Dermis microvascular lymphatic vessel endothelial cell (primary cell): ENCODE measurements around the gene TBXAS1. TPM values are rescaled to one million over a fixed set of nuclear protein-coding genes. Genes with fewer than 3 reads are reported as not detected.

Experiments
- DNase-seq, 2 donors: peaks; one replicate each; pipeline versions ENCODE4 v3.0.0 to v3.0.0-alpha.2; 2010; ENCODE audit warnings: low read depth in 2 of 2
- total RNA-seq: library from RNA; depleted of rRNA; stranded (reverse); fragments of >200 nt; gene quantifications from 2 replicates; pipeline ENCODE4 v1.2.1, GENCODE V29; 2014

Gene TBXAS1
- total RNA-seq, 1 donor from 2014 or later = 0.64 TPM

DNA sequence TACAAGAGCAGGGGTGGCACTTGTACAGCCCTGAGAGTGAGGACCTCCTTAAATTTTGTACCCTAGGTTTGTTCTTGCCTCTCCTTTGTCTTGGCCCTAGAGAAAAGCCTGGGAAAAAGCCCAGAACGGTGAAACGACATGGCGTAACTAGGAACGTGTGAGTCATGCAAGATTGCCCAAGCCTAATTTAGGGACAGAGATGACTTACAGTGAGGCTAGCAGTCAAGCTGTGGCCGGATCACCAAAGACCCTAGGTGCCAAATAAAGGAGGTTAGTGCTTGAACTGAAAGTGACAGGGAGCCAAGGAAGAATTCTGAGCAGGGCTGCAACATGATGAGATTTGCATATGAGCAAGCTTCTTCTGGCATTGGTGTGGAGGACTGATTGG is 25.1 kb downstream of the TBXAS1 start:
- peak in 1 of 2 donors; percentile 18 for DNase-seq

DNA sequence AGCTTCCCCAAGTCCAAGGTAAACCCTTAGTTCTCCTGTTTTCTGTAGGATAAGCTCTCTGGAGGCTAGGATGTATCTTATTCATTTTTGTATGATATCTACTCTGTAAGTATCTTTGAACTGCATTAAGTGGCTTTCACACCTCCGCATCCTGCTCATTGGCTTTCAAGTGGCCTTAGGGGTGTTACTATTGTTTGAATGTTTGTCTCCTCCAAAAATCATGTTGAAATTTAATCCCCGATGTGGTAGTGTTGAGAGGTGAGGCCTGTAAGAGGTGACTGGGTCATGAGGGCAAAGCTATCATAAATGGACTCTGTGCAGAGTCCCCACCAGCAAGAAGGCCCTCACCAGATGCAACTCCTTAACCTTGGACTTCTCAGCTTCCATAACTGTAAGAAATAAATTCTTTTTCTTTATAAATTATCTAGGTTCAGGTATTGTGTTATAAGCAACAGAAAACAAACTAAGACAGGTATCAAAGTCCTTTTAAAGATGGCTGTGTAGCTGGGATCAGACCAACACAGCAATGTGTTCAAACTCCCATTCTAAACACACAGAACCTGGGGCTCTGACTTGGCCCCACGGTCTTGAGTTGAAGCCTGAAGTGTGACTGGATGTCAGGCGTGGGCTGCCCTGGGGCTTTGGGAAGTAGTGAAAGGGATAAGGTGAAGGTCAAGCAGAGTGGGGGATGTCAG is 25.9 kb downstream of the TBXAS1 start:
- no peak for DNase-seq

DNA sequence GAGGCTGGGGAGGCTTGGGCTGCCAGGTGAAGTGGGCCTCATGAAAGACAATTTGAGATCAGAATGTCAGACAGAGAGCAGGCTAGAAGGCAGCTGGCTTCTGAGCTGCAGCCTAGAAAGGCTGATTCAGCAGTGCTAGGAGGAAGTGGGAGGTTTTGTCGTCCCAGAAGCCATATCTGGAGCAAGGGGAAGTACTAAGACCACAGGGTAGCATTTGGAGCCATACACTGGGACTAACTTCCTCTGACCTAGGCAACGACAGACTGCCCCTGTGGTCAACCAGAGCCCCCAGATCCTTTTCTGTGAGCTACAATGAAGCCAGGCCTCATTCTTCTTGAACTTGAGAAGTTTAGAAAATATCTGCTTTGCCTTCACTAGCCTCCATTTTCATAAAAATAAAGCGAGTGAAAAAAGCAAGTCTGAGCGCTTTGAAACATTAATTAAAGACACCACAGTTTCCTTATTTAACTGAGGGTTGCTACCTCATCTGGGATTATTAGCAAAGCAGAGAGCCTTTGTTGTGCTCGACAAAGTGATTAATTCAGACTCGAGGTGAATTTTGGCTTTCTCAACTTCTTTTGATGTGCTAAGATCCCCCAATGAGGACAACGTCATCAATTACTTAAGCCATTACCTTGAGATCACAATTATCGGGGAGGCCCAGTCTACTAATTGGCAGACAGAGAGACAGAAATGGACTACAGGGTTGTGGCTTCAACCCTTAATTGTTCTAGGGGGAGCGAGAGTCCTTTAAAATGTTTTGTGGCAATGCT is 26.6 kb downstream of the TBXAS1 start:
- no peak for DNase-seq

DNA sequence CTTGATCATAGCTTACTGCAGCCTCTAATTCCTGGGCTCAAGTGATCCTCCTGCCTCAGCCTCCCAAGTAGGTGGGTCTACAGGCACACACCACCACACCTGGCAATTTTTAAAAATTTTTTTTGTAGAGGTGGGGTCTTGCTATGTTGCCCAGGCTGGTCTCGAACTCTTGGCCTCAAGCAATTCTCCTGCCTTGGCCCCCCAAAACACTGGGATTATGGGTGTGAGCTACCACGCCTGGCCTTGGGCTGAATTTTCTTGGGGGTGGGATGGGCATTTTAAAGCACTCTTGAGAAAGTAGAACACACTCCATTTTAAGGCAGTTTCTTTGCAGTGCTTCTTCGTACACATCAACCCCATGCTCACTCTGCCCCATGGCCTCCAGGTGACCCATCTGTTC is 28.7 kb downstream of the TBXAS1 start:
- no peak for DNase-seq

GRCh38 chr7:139860090-139860775 is 31.2 kb downstream of the TBXAS1 start:
- no peak for DNase-seq

DNA sequence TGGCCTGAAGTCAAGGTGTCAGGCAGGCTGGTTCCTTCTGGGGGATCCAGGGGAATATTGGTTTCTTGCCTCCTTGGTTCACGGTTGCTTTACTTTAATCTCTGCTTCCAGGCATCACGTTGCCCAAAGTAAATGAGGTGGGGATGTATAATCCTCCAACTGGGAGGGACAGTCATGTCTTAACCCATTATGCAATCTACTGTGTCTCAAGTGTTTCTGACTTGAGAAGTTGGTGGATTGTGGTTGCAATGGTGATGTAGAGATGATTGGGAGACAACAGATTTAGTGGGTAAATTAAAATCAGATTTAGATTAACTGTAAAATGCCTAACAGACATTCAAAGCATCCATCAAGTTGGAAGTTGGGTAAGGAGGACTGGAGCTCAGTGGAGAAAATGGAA is 32.7 kb downstream of the TBXAS1 start:
- no peak for DNase-seq

- no peak for DNase-seq
These were observed 37.2 kb downstream of the TBXAS1 start for GRCh38 chr7:139866047-139866837.

DNA sequence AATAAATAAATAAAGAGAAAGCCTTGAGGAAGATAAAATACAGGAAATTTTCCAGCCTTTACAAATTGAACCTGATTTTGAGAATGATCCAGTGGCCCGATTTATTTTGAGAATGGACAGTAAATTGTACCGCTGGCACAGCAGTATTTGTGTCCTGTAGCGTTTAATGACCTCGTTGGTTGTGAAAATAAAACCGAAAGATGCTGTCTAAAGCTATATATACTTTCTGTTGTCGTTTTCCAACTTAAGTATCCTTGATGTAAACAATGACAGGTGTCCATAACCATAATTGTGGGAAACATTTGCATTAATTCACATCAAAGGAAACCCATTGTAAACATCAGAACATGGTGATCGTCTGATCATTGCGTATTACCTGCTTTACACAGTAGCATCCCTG is 38.8 kb downstream of the TBXAS1 start:
- DNase-seq = no peak

- DNase-seq = no peak
These were observed 40.8 kb downstream of the TBXAS1 start for GRCh38 chr7:139869886-139870285.

DNA sequence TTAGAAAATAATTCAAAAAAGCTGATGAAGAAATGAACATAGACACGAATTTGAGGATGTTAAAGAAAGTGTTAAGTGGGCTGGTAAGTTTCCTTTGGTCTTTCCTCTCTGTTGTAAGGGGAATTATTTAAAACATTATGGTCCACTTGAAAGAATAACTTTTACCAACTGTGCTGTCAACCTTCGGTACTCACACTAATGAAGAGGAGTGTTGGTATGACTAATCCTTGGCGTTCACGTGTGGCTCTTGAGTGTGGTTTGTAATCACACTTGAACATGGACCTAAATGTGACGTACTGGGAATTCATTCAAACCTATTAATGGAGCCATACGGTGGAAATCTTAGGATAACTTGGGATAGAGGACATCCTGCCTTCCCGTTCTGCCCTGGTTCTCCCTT is 41.3 kb downstream of the TBXAS1 start:
- DNase-seq = no peak

- DNase-seq = peak in 1 of 2 donors; percentile 89
These were observed 42.3 kb downstream of the TBXAS1 start for GRCh38 chr7:139871331-139871730.

GRCh38 chr7:139871820-139872219 is 42.8 kb downstream of the TBXAS1 start:
- no peak for DNase-seq

DNA sequence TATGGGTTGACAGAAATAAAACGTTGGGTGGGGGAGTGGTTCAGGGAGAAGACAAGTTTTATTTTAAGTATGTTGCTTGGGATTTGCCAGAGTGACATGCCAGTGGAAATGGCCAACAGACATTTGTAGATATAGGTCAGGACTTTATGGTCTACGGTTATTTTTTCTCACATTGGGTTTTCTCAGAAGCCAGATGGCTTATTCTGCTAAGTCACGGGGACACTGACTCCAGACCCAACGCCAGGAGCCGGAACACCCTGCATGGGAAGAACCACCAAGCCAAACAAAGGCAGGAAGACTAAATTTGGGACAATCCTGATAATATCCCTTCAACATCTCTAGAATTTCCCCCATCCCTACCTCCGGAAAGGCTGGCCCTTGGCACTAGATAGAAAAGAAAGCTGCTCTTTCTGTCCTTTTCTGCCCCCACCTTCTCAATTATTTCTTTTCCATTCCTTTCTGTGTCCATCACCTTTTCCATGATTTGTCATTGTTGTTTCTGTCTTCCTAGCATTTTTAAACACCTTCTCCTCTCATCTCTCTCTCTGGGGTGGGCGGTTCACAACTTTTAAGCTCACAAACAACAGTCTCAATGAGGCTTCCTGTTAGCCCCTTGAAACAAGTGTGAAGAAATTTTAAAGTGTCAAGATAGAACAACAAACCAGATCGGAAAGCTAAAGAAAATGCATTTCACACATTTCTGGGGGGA is 44.7 kb downstream of the TBXAS1 start:
- peak in 1 of 2 donors; percentile 71 for DNase-seq

DNA sequence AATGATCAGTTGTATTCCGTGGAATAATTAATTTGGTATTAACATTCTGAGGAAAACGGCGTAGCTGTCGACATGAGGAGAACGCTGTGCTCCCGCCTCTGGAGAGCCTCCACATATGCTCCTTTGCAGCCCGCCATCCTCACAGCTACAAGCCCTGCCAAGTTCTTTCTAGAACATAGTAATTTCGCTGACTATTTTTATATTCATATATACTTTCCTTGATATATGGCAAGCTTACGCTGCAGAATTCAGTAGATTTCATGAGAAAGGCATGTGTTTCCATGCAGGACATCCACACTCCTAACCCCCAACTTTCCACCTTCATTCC is 45.2 kb downstream of the TBXAS1 start:
- DNase-seq = no peak

DNA sequence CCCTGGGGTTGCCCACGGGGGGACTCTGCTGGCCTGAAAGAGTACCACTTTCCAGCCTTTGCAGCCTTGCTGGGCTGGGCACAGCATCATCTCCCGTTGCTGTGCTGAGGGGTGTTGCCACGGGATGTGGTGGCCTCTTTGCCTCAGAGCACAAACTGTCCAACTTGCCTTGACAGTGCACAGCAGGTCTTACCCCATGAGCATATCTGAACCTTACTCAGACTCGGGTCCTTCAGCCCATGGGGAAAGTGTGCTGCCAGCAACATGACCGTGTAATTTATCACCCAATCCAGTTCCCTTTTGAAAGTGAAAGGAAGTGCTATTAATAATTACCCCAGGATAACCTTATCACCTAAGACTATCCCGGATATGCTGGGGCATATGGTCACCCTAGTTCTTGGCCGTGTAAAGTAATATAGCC is 46.8 kb downstream of the TBXAS1 start:
- peak in 1 of 2 donors; percentile 32 for DNase-seq

DNA sequence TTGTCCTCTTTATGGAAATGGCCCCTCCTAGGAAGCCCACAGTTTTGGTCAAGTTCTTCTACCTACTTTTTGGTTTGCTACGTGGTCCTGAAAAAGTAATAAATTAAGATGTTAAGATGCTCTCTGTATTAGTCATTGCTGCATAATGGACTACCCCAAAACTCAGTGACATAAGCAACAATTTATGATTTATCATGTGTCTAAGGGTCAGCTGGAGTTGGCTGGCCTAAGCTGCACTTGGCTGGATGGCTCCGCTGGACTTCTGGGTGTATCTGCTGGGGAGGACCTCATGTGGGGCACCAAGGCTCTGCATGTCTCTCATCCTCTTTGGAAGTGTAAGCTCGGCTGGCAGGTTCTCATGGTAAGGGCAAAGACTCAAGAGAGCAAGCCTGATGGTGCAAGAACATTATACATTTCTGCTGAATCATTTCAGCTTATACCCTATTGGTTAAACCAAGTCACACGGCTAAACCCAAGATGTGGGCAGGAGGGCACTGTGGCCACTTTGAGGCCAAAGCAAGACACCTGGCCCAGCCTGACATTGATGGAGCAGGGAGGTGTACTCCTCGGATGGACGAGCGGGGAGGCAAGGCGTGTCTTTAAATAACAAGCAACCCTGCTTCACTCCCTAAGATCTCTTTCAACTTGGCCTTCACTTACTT is 47.7 kb downstream of the TBXAS1 start:
- DNase-seq = no peak

DNA sequence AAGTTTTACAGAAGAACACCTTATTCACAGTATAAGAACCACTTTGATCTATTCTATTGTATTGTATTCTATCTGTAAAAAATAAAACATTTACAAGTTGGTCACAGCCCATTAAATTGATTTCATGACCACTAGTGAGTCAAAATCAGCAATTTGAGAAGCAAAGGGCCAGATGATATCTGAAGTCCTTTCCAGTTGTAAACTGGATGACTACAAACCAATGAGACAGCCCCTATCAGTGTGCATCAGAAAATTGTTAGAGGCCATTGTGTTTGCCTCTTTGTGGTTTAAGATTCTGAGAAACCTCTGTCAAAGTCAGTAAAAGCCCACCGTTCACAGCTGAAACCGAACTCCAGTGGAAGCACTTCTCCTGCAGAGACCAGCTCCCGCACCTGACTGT is 54.8 kb downstream of the TBXAS1 start:
- DNase-seq = no peak

DNA sequence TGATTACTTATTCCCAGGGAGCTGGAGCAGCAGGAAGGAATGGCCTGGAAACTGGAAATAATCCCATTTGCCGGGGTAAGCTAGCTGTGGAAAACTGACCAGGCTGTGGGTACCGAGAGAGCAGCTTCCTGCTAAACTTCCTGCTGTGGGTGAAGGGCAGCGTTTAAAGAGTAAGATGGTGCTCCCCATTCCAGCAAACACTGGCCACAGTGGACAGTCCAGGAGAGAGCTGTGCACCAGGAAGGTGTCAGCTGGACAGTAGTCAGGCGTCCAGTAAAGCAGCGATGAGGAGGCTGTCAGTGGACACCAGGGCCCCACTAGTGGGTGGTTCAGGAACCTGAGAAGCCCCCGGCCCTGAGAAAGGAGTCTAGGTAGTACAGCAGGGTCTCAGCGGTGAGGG is 55.4 kb downstream of the TBXAS1 start:
- DNase-seq = no peak

- DNase-seq = no peak
These were observed 56.4 kb downstream of the TBXAS1 start for GRCh38 chr7:139885511-139885910.

- no peak for DNase-seq
These were observed 57.1 kb downstream of the TBXAS1 start for GRCh38 chr7:139886206-139886605.

DNA sequence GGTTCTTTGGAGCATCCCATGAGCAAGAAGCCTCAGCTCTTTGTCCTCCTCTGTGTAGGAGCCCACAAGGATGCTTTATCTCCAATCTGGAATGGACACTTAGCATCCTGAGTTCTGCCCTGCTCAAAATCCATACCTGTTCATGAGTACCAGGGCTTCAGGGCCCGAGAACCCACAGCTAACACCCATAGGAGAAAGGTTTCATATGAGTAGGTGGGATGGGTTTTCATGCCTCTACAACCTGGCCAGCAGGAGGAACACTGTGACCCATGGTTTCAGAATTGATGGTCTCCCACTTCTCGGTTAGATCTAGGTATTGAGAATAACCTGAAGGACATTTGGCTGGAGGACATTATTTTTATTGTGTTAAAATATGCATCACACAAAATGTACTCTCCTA is 57.8 kb downstream of the TBXAS1 start:
- no peak for DNase-seq
